ENCODE data around the gene ADAM21.
"Not testable (repeated sequence)": the region's sequence is repeated elsewhere in the genome, so short reads cannot be mapped to it uniquely, and the experiment has no call there.

DNA sequence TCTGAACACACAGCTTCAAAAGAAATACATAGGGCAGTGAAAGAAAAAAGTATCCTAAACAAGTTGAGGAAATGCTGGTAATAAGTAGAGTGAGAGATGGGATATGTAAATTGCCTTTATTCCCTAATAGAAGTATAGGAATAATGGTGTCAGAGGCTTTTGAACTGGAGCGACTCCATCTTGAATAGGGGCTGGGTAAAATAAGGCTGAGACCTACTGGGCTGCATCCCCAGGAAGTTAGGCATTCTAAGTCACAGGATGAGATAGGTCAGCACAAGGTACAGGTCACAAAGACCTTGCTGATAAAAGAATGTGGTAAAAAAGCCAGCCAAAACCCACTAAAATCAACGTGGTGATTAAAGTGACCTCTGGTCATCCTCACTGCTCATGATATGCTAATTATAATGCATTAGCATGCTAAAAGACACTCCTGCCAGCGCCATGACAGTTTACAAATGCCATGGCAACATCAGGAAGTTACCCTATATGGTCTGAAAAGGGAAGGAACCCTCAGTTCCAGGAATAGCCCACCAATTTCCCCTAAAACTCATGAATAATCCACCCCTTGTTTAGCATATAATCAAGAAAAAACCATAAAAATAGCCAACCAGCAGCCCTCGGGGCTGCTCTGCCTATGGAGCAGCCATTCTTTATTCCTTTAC, 32.6 kb upstream of the ADAM21 start:
- TF ChIP-seq POLR2A (IDR thresholded peaks at IDR 0.05): not testable (repeated sequence)
- TF ChIP-seq, protein P1, sequence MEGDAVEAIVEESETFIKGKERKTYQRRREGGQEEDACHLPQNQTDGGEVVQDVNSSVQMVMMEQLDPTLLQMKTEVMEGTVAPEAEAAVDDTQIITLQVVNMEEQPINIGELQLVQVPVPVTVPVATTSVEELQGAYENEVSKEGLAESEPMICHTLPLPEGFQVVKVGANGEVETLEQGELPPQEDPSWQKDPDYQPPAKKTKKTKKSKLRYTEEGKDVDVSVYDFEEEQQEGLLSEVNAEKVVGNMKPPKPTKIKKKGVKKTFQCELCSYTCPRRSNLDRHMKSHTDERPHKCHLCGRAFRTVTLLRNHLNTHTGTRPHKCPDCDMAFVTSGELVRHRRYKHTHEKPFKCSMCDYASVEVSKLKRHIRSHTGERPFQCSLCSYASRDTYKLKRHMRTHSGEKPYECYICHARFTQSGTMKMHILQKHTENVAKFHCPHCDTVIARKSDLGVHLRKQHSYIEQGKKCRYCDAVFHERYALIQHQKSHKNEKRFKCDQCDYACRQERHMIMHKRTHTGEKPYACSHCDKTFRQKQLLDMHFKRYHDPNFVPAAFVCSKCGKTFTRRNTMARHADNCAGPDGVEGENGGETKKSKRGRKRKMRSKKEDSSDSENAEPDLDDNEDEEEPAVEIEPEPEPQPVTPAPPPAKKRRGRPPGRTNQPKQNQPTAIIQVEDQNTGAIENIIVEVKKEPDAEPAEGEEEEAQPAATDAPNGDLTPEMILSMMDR (IDR thresholded peaks at IDR 0.05): not testable (repeated sequence)
